Measurements from ENCODE around the gene DOK6.
"Not testable (repeated sequence)": the region's sequence is repeated elsewhere in the genome, so short reads cannot be mapped to it uniquely, and the experiment has no call there.

The DOK6 gene

GRCh38 chr18:69400253-69400975 is at the start of gene DOK6:
TSS of gene DOK6 (plus strand) at chr18:69400888.
- DNase-seq (ENCODE audit: low read depth in 2 of 2, low spot score in 1 of 2) = no peak

- no peak for DNase-seq (ENCODE audit: low read depth in 2 of 2, low spot score in 1 of 2)
Observed at GRCh38 chr18:69353023-69353422, 47.7 kb upstream of the DOK6 start.

- no peak for DNase-seq (ENCODE audit: low read depth in 2 of 2, low spot score in 1 of 2)
Observed at GRCh38 chr18:69357590-69357989, 43.1 kb upstream of the DOK6 start.

GRCh38 chr18:69358212-69358895 is 42.3 kb upstream of the DOK6 start:
- no peak for DNase-seq (ENCODE audit: low read depth in 2 of 2, low spot score in 1 of 2)

GRCh38 chr18:69359768-69360167 is 40.9 kb upstream of the DOK6 start:
- not testable (repeated sequence) for DNase-seq (ENCODE audit: low read depth in 2 of 2, low spot score in 1 of 2)

GRCh38 chr18:69364930-69365329 is 35.8 kb upstream of the DOK6 start:
- DNase-seq (ENCODE audit: low read depth in 2 of 2, low spot score in 1 of 2) = no peak

- no peak for DNase-seq (ENCODE audit: low read depth in 2 of 2, low spot score in 1 of 2)
Observed at GRCh38 chr18:69365658-69366057, 35.0 kb upstream of the DOK6 start.

- no peak for DNase-seq (ENCODE audit: low read depth in 2 of 2, low spot score in 1 of 2)
Observed at GRCh38 chr18:69367104-69367503, 33.6 kb upstream of the DOK6 start.

GRCh38 chr18:69371729-69372128 is 29.0 kb upstream of the DOK6 start:
- no peak for DNase-seq (ENCODE audit: low read depth in 2 of 2, low spot score in 1 of 2)

GRCh38 chr18:69380324-69380723 is 20.4 kb upstream of the DOK6 start:
- no peak for DNase-seq (ENCODE audit: low read depth in 2 of 2, low spot score in 1 of 2)

GRCh38 chr18:69383186-69383585 is 17.5 kb upstream of the DOK6 start:
- DNase-seq (ENCODE audit: low read depth in 2 of 2, low spot score in 1 of 2) = no peak

- no peak for DNase-seq (ENCODE audit: low read depth in 2 of 2, low spot score in 1 of 2)
Observed at GRCh38 chr18:69387186-69387585, 13.5 kb upstream of the DOK6 start.

- no peak for DNase-seq (ENCODE audit: low read depth in 2 of 2, low spot score in 1 of 2)
Observed at GRCh38 chr18:69388222-69388621, 12.5 kb upstream of the DOK6 start.

- no peak for DNase-seq (ENCODE audit: low read depth in 2 of 2, low spot score in 1 of 2)
Observed at GRCh38 chr18:69397096-69397495, 3.6 kb upstream of the DOK6 start.

- no peak for DNase-seq (ENCODE audit: low read depth in 2 of 2, low spot score in 1 of 2)
Observed at GRCh38 chr18:69399253-69399652, 1.4 kb upstream of the DOK6 start.

GRCh38 chr18:69400976-69401225 is 213 bp downstream of the DOK6 start:
- DNase-seq (ENCODE audit: low read depth in 2 of 2, low spot score in 1 of 2) = no peak

GRCh38 chr18:69401226-69401971 is 711 bp downstream of the DOK6 start:
- no peak for DNase-seq (ENCODE audit: low read depth in 2 of 2, low spot score in 1 of 2)

GRCh38 chr18:69401972-69402532 is 1.4 kb downstream of the DOK6 start:
- DNase-seq (ENCODE audit: low read depth in 2 of 2, low spot score in 1 of 2) = no peak

- DNase-seq (ENCODE audit: low read depth in 2 of 2, low spot score in 1 of 2) = no peak
Observed at GRCh38 chr18:69402533-69402989, 1.9 kb downstream of the DOK6 start.

GRCh38 chr18:69408522-69408921 is 7.8 kb downstream of the DOK6 start:
- no peak for DNase-seq (ENCODE audit: low read depth in 2 of 2, low spot score in 1 of 2)

GRCh38 chr18:69411199-69411598 is 10.5 kb downstream of the DOK6 start:
- no peak for DNase-seq (ENCODE audit: low read depth in 2 of 2, low spot score in 1 of 2)

GRCh38 chr18:69414184-69414583 is 13.5 kb downstream of the DOK6 start:
- no peak for DNase-seq (ENCODE audit: low read depth in 2 of 2, low spot score in 1 of 2)

All from stimulated activated CD8-positive, alpha-beta memory T cell treated with anti-CD3 and anti-CD28 coated beads, Interleukin-4, amount 100 ng/mL, for 4 hours (primary cell).